Breast epithelium (tissue), 4 donors: ENCODE results near the gene CDC26. TPM values are rescaled to one million over a fixed set of nuclear protein-coding genes. Genes with fewer than 3 reads are reported as not detected.

Source experiments
- DNase-seq, 2 donors: peaks; one replicate each; pipeline ENCODE4 v3.0.0-alpha.2; 2019; ENCODE audit warnings: low spot score in 2 of 2
- H3K27ac ChIP-seq, 2 donors: fragments of 200-600 bp; sonication (generic) in 1 of 2; one replicate each; pipeline ENCODE4 v1.5.1; 2016 to 2019; ENCODE audit warnings: mild to moderate bottlenecking in 1 of 2
- H3K27me3 ChIP-seq, 2 donors: fragments of 200-600 bp; sonication (generic) in 1 of 2; one replicate each; pipeline versions ENCODE4 v1.5.1 to v1.6.0; 2017 to 2019; ENCODE audit warnings: control low read depth in 1 of 2, mild to moderate bottlenecking in 1 of 2
- H3K36me3 ChIP-seq: fragments of 200-600 bp; one replicate; pipeline ENCODE4 v1.5.1; 2019
- H3K4me1 ChIP-seq, 2 donors: fragments of 200-600 bp; sonication (generic); one replicate each; pipeline ENCODE4 v1.5.1; 2016 to 2019; ENCODE audit warnings: control low read depth in 1 of 2
- H3K4me3 ChIP-seq, 3 donors: fragments of 200-600 bp; sonication (generic); 1 replicate in 2 of 3; 2 replicates in 1 of 3; pipeline ENCODE4 v1.5.1; 2016 to 2019; ENCODE audit warnings: mild to moderate bottlenecking in 3 of 3, moderate library complexity in 2 of 3
- H3K9me3 ChIP-seq, 2 donors: fragments of 200-600 bp; sonication (generic) in 1 of 2; one replicate each; pipeline ENCODE4 v1.5.1; 2016 to 2019; ENCODE audit warnings: control low read depth in 1 of 2
- POLR2A ChIP-seq: fragments of 450-650 bp; IDR thresholded peaks from one replicate; pipeline ENCODE4 v1.6.1; 2016; ENCODE audit warnings: antibody characterized with exemption, mild to moderate bottlenecking, moderate library complexity
- POLR2AphosphoS5 ChIP-seq, 3 donors: sonication (generic); formaldehyde crosslinking; IDR thresholded peaks; one replicate each; pipeline ENCODE4 v1.6.1; 2017; ENCODE audit warnings: antibody characterized with exemption in 3 of 3
- intact Hi-C: fragments of 100-400 bp; cut with DNase I; formaldehyde crosslinking; loops from one replicate; pipeline ENCODE4 v1.15.1; 2023; ENCODE audit warnings: low total_unique reads
- total RNA-seq, 3 donors: library from RNA; depleted of rRNA; stranded (reverse); fragments of >200 nt; gene quantifications; one replicate each; pipeline ENCODE4 v1.1.0, GENCODE V29; 2016
- TF ChIP-seq, protein P1 (sequence below), 3 donors: fragments of 450-650 bp; IDR thresholded peaks; one replicate each; pipeline ENCODE4 v1.5.1; 2016 to 2017; ENCODE audit warnings: antibody characterized with exemption in 3 of 3, mild to moderate bottlenecking in 3 of 3, moderate library complexity in 3 of 3

CDC26 gene
- total RNA-seq, 3 donors from 2014 or later: 32.0 to 46.2 (median 39.1) TPM

DNA sequence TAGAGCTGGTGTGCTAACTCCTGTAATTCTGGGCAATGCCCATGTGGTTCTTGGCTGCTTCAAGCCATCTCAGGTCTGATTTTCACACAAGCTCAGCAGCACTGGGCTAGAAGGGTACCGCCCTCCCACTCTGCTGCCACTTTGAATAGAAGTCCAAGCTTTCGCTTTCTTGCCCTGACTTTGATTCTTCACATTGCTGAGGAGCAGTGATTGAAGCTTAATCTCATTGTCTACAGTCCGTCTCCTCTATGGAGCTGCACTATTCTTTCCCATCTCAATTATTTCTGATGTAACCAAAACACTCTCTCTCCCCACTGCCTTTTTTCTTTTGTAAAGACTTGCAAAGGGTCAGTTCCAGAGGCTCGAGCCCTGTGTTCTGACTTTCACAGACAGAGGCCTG, 40.7 kb upstream of the CDC26 start:
- H3K27ac ChIP-seq: no peak overlapping the region
- H3K4me1 ChIP-seq: no peaks in the 10 kb centered on the region
- no peak for DNase-seq
- no peaks in the 10 kb centered on the region for H3K36me3 ChIP-seq
- no peaks in the 10 kb centered on the region for H3K9me3 ChIP-seq
- TF ChIP-seq, protein P1, sequence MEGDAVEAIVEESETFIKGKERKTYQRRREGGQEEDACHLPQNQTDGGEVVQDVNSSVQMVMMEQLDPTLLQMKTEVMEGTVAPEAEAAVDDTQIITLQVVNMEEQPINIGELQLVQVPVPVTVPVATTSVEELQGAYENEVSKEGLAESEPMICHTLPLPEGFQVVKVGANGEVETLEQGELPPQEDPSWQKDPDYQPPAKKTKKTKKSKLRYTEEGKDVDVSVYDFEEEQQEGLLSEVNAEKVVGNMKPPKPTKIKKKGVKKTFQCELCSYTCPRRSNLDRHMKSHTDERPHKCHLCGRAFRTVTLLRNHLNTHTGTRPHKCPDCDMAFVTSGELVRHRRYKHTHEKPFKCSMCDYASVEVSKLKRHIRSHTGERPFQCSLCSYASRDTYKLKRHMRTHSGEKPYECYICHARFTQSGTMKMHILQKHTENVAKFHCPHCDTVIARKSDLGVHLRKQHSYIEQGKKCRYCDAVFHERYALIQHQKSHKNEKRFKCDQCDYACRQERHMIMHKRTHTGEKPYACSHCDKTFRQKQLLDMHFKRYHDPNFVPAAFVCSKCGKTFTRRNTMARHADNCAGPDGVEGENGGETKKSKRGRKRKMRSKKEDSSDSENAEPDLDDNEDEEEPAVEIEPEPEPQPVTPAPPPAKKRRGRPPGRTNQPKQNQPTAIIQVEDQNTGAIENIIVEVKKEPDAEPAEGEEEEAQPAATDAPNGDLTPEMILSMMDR (IDR thresholded peaks at IDR 0.05): no peak
- TF ChIP-seq POLR2A: no peak
- no peak for TF ChIP-seq POLR2AphosphoS5 (IDR thresholded peaks at IDR 0.05)
- intact Hi-C loops: no loop called here
- H3K4me3 ChIP-seq: no peak overlapping the region
- H3K27me3 ChIP-seq: no peaks in the 10 kb centered on the region

DNA sequence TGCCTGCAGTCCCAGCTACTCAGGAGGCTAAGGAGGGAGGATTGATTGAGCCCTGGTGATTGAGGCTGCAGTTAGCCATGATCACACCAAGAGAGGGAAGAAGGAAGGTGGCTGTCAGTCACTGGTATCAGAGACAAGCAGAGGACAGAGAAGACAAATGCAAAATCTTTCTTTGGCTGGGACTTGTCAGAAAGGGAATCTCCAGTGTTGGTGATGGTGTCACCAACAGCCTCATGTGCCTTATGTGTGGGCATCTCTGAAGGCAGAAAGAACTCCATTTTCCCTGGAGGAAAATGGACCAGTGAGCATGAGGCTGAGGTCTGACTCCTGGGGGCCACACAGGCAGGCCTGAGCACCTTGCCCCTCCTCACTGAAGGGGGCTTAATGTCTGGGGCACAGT, 39.9 kb upstream of the CDC26 start:
- Histone ChIP-seq H3K4me1 (no peaks in the 10 kb centered on the region), H3K27me3 (no peaks in the 10 kb centered on the region), H3K36me3 (no peaks in the 10 kb centered on the region), H3K27ac (no peak overlapping the region), H3K9me3 (no peaks in the 10 kb centered on the region), H3K4me3 (no peak overlapping the region)
- intact Hi-C loops: no loop called here
- TF ChIP-seq, protein P1 (IDR thresholded peaks at IDR 0.05): no peak
- TF ChIP-seq POLR2A (no peak), POLR2AphosphoS5 (IDR thresholded peaks at IDR 0.05) (no peak)
- DNase-seq: no peak

DNA sequence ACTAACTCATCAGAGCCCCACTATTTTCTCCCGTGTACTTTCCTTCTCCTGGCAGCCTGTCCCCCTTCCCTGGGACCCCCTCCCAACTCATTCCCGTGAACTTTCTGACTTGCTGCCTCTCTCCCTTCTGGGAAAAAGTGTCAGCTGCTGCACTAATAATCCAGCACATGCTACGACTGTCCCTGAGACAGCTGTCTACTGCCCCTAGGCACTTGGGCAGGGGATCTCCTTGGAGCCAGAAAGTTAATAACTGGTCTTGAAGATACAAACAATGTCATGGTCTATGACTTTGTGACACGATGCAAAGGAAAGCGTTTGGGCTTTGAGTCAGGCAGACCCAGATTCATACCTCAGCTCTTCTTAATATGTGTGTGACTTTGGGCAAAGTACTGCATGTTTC, 37.9 kb upstream of the CDC26 start:
- Histone ChIP-seq H3K36me3 (no peaks in the 10 kb centered on the region), H3K27ac (no peak overlapping the region), H3K9me3 (no peaks in the 10 kb centered on the region), H3K4me3 (no peak overlapping the region), H3K27me3 (no peaks in the 10 kb centered on the region), H3K4me1 (peaks cover 0 to 6% of the 10 kb centered on the region in 2 donors)
- DNase-seq: no peak
- TF ChIP-seq POLR2A (no peak), POLR2AphosphoS5 (IDR thresholded peaks at IDR 0.05) (no peak)
- TF ChIP-seq, protein P1 (IDR thresholded peaks at IDR 0.05): no peak
- intact Hi-C loops: no loop called here

DNA sequence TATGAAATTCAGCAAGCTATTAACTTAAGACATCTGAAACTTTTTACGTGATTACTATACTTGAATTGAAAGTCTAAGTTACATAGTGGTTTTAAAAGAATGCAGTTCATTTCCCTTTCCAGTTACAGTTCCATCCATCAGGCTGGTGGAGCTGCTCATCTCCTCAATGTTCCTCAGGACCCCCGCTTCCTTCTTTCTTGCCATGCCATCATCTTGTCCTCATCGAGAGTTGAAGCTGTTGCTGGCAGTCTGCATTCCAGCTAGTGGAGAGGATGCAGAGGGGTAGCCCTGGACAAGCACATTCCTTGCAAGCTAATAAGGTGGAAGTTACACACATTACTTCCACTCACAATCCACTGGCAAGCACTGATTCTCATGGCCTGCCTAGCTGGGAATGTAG, 36.6 kb upstream of the CDC26 start:
- Histone ChIP-seq H3K4me1 (peaks cover 0 to 6% of the 10 kb centered on the region in 2 donors), H3K4me3 (no peak overlapping the region), H3K9me3 (no peaks in the 10 kb centered on the region), H3K27ac (no peak overlapping the region), H3K36me3 (no peaks in the 10 kb centered on the region), H3K27me3 (no peaks in the 10 kb centered on the region)
- DNase-seq: no peak
- TF ChIP-seq POLR2AphosphoS5 (IDR thresholded peaks at IDR 0.05): no peak
- TF ChIP-seq, protein P1 (IDR thresholded peaks at IDR 0.05): no peak
- no peak for TF ChIP-seq POLR2A
- intact Hi-C loops: no loop called here

DNA sequence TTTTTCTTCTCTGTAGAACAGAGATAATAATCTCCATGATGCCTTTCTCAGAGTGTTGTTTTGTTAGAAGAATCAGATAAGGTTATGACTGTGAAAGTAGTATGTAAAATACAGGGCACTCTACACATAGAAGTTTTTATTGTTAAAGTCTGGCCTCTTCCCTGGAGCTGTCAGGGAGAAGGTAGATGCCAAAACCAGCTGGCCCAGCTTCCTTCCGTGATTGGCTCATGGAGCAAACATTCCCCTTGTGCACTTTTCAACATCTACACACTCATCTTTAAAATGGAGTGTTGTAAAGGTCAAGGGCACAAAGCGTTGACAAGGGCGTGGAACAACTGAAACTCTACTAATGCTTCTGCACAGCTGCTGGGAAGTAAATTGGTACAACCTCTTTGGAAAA, 35.2 kb upstream of the CDC26 start:
- TF ChIP-seq, protein P1 (IDR thresholded peaks at IDR 0.05): no peak
- no peak for TF ChIP-seq POLR2AphosphoS5 (IDR thresholded peaks at IDR 0.05)
- TF ChIP-seq POLR2A: no peak
- peak in 1 of 2 donors; percentile 25 for DNase-seq
- no peaks in the 10 kb centered on the region for H3K36me3 ChIP-seq
- peaks cover 0 to 6% of the 10 kb centered on the region in 2 donors for H3K4me1 ChIP-seq
- H3K27me3 ChIP-seq: no peaks in the 10 kb centered on the region
- peak overlapping the region; percentile 15 to 52 for H3K27ac ChIP-seq
- H3K4me3 ChIP-seq: no peak overlapping the region
- intact Hi-C loops: no loop called here
- H3K9me3 ChIP-seq: no peaks in the 10 kb centered on the region
